GM18868 (cell line): ENCODE results near the gene ABAT.
A peak's percentile ranks its signal among the peaks of the same experiment; 100 is the strongest.

Source experiments
- ATAC-seq: cut with Tn5 transposase; IDR thresholded peaks from one replicate; pipeline ENCODE4 v1.9.1; 2021; ENCODE audit warnings: mild to moderate bottlenecking, moderate library complexity; ENCODE audit not compliant: unreplicated experiment

ABAT gene

GRCh38 chr16:8808009-8808408, 133.6 kb downstream of the ABAT start:
- no peak for ATAC-seq

DNA sequence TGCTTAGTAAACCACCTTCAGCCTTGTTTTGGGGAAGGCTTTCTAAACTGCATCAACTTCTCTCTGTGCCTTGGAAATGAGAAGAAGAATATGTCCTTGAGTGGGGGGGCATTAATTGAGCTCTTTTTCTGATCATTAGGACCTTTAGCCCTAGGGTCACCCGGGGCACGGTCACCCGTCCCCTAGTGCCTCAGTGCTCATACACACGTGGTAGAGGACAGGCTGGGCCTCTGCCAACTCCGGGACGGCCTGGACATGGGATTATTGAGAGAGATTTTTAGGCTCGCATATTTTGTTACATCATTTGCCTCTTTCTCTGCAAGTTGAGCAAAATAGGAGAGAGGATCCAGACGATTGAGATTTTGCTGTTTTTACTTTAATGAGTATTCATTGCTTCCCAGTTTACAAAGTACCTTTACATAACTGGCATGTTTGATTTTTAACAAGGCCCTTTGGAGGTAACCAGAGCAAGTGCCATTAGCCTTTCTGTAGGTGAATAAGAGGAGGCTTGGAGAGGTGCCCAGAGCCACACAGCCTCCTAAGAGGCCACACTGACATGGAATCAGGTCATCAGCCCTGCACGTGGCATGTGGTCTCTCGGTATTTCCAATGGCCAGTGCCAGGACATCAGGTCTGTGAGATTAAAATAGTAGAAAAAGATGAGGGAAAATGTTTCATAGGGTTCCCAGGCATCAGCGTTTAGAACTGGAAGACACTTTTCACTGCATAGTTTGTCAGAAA, 134.4 kb downstream of the ABAT start:
- ATAC-seq: no peak

DNA sequence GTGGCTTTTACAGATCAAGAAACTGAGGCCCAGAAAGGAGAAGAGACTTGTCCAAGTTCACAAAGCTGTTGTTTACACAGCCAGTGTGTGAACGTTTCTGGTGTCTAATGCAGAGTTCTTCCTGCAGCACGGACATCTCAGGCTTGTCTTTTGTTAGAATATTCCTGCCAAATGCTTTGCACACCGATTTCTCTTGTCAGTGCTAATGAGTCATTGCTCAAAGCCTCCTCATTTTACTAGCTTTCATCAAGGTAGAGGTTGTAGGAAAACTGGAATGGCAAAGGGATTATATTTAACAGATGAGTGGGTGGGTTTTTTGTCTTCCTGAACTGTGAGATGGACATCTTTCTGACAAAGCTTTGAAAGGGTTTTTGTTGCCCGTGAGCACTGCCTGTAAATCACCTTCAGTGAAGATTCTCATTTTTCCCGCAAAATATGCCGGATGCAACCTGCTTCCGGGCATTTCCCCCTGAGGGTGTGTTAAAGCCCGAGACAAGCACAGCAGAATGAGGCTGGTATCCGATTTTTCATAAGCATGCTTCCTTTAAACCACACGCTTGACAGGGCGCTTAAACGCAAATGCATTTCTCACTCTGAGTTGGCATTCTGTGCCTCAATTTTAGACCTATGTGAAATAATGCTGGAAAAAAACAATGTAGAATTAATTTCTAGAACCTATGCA, 137.9 kb downstream of the ABAT start:
- no peak for ATAC-seq

- peak; percentile 52 for ATAC-seq
These were observed 139.8 kb downstream of the ABAT start for GRCh38 chr16:8814095-8814806.

DNA sequence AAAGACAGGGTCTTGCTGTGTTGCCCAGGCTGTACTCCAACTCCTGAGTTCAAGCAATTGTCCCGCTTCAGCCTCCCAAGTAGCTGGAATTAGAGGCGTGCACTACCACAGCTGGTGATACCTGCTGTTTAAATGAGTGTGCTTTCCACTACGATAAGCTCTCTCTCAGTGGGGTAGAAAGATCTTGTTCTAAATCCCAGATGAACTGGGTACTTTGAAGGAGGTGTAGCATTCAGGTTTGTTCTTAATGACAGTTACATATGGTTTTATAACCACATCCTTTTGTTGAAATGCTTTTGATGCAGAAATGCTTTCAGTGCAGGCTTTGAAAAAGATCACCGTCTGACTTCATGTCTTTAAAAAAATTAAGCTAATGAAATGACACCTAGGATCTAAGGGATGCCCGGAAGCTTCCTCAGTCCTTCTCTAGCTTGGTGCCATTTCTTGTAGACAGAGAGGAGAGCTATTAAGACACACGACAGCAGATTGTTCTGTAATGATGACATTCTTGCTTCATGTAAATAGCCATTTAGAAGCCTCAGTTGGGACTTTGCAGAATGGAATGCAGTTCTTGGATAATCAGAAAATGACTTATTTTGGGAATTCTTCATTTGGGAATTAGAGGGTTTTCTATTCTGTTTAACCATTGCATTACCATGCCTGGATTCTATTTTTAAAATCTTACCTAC, 142.7 kb downstream of the ABAT start:
- ATAC-seq: no peak

GRCh38 chr16:8818504-8819270, 144.3 kb downstream of the ABAT start:
- ATAC-seq: peak; percentile 86

DNA sequence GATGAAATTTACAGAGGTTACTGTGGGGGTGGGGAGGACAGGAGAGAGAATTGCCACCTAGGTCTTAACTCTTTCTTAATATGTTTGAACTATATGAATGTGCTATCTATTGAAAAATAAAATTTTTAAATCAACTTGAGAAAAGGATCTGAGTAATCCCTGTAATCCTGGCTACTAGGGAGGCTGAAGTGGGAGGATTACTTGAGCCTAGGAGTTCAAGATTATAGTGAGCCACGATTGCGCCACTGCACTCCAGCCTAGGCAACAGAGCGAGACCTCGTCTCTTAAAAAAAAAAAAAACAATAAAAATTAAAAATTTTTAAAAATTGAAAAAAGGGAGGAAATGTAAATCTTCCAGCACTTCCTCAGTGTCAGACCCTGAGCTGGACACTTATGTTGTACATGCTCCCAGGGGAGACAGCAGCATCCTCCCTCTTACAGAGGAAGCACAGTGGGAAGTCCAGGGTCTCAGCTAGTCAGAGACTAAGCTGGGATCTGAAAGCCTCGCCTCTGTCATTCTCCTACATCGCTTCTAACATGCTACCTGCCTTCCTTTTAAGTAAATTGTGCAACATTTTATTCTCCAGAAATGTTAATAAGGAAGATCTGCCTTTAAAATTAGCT, 145.1 kb downstream of the ABAT start:
- no peak for ATAC-seq

GRCh38 chr16:8822403-8822802, 148.0 kb downstream of the ABAT start:
- no peak for ATAC-seq

- no peak for ATAC-seq
These were observed 152.0 kb downstream of the ABAT start for GRCh38 chr16:8826278-8826879.

GRCh38 chr16:8828541-8829165, 154.2 kb downstream of the ABAT start:
- ATAC-seq: no peak

DNA sequence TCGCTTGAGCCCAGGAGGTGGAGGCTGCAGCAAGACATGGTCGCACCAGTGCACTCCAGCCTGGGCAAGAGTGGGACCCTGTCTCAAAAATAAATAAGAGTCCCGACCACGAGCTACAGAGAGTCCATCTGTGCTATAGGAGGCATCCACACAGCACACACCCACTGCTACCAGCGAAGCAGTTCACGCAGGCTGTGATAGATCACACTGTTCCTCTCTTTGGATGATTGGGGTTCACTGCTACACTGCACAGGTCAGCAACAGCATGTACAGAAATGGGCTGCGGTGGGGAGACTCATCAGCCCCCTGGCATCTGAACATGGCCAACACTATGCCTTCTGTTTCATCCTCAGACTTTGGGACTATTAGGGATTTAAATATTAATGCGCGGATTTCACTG, 157.0 kb downstream of the ABAT start:
- ATAC-seq: no peak

DNA sequence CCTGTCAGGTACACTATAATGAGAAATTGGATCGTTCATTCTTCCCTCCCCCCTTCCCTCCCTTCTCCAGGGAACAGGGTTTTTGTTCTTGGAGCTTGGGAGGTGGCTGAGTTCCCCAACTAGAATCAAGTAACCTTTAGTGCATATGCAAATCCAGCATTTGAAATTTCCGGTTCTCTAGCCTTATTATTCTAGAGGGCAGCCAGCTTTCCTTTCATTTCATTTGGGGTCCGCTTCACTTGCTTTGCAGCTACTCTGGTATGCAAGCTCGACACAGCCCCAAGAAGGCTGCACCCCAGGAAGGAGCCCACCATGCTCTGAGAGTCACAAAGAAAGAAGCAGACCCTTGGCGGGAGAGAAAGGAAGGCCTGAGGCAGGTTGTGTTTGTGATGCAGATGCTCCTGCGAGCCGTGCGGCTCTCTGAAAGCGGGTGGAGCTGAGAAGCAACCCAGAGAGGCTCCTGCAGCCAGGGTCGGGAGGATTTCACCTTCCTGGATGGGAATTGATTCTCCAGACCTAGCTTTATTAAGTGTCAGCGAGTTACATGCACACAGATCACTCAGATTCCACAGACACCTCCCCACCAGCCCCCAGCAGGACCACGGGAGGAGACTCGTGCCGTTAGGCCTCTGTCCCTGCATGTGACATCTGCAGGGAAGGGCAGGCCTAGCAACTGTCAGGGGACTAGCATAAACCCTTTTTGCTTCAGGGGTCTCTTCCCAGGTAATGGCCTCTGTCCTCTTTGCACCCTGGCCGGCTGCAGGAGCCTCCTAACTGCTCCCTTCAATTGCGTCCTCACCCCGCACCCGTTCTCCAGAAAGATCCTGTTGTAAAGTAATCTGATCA, 157.7 kb downstream of the ABAT start:
- no peak for ATAC-seq

- no peak for ATAC-seq
These were observed 158.3 kb downstream of the ABAT start for GRCh38 chr16:8832717-8833105.
